ENCODE results near the gene RASGRP4.

GRCh38 chr19:38386971-38387549 lies 39.0 kb downstream of the RASGRP4 start:
- TF ChIP-seq YY1 (IDR thresholded peaks at IDR 0.05; ENCODE audit: insufficient read depth, insufficient read length) (no peak), ZNF274 (IDR thresholded peaks at IDR 0.05; ENCODE audit: low read depth, low read length) (no peak), SUZ12 (IDR thresholded peaks at IDR 0.05; ENCODE audit: extremely low read depth, insufficient read depth, insufficient read length) (no peak)
